Measurements from ENCODE around the gene CD74. TPM values are rescaled to one million over a fixed set of nuclear protein-coding genes. Genes with fewer than 3 reads are reported as not detected.

CD74 gene
- total RNA-seq, 1 donor from 2014 or later = 16.1 TPM

DNA sequence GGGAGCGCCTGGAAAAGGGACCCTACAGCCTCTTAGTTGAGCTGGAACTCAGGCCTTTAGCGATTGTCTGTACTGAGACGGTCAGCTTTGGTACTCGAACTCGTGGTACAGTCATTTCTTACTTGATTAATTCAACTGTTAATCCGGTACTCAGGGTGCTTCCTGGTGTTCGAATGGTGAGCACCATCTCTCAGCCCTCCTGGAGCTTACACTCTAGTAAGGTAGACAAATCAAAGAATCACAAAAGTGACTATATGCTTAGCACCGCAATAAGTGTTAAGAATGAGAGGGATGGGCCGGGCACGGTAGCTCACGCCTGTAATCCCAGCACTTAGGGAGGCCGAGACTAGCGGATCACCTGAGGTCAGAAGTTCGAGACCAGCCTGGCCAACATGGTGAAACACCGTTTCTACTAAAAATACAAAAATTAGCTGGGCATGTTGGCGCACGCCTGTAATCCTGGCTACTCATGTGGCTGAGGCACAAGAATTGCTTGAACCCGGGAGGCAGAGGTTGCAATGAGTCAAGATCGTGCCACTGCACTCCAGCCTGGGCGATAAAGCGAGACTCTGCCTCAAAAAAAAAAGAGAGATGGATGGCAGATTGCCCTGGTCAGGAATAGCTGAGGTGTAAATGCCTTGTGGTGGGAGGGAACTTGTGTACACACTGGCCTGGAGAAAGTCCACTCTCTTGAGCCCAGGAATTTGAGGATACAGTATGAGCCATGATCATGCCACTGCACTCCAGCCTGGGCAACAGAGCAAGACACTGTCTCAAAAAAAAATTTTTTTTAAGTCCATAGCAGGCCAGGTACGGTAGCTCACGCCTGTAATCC lies 54.2 kb downstream of the CD74 start:
- Mint-ChIP-seq H3K27me3 (ENCODE audit: low read depth) (no peaks in the 10 kb centered on the region), H3K36me3 (peaks cover 10% of the 10 kb centered on the region), H3K9me3 (no peaks in the 10 kb centered on the region), H3K4me1 (peaks cover 11% of the 10 kb centered on the region), H3K27ac (peak overlapping the region; percentile 55), H3K4me3 (peak overlapping the region; percentile 81)
- TF ChIP-seq, protein P1, sequence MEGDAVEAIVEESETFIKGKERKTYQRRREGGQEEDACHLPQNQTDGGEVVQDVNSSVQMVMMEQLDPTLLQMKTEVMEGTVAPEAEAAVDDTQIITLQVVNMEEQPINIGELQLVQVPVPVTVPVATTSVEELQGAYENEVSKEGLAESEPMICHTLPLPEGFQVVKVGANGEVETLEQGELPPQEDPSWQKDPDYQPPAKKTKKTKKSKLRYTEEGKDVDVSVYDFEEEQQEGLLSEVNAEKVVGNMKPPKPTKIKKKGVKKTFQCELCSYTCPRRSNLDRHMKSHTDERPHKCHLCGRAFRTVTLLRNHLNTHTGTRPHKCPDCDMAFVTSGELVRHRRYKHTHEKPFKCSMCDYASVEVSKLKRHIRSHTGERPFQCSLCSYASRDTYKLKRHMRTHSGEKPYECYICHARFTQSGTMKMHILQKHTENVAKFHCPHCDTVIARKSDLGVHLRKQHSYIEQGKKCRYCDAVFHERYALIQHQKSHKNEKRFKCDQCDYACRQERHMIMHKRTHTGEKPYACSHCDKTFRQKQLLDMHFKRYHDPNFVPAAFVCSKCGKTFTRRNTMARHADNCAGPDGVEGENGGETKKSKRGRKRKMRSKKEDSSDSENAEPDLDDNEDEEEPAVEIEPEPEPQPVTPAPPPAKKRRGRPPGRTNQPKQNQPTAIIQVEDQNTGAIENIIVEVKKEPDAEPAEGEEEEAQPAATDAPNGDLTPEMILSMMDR (IDR thresholded peaks at IDR 0.05; ENCODE audit: unreplicated experiment) = no peak
- DNase-seq (ENCODE audit: low spot score in 2 of 2, unreplicated experiment in 2 of 2) = no peak

DNA sequence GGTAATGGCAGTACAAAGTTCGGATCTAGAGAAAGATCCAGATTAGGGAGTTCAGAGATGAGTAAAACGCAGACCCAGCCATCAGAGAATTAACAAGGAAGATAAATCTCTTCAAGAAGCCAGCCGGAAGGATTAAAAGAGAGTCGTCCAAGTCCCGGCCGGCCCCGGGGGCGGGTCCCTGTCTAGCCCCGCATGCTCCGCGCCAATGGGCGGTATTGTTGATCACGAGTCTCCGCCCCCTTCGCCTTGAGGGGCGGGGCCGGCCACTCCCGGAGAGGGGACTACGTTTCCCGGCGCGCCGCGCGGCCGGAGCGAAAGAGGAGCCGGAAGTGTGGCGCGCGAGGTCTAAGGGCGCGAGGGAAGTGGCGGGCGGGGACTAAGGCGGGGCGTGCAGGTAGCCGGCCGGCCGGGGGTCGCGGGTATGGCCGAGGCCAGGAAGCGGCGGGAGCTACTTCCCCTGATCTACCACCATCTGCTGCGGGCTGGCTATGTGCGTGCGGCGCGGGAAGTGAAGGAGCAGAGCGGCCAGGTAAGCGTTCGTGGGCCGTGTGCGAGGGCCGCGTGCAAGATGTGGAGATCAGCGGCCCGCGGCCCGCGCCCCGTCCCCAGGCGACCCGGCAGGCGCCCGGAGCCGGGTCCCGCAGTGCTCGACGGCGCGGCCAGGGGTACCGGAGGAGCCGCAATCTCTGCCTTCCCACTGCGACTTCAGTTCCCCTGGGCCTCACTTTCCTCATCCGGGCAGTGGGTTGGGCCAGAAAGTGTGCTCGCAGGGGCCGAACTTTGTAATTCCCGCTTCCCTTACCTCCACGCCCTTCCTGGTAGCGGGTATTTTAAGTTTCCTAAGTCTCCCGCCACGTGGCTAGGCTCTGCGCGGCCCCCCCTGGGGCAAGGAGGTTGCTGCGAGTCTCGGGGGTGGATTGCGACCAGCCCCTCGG lies 55.1 kb downstream of the CD74 start, which contains the start of gene TCOF1:
TSS of gene TCOF1 (plus strand) at position 372 of the 935 bp plus-strand sequence. CDS start at position 422, 50 bp downstream.
- peak; percentile 97 to 99 for DNase-seq (ENCODE audit: low spot score in 2 of 2, unreplicated experiment in 2 of 2)
- H3K4me1 Mint-ChIP-seq = peaks cover 15% of the 10 kb centered on the region
- peak within 1 kb of the TSS; percentile 95 for H3K27ac Mint-ChIP-seq
- H3K4me3 Mint-ChIP-seq = peak within 1 kb of the TSS; percentile 81
- H3K9me3 Mint-ChIP-seq = no peaks in the 10 kb centered on the region
- TF ChIP-seq, protein P1 (IDR thresholded peaks at IDR 0.05; ENCODE audit: unreplicated experiment) = no peak
- H3K27me3 Mint-ChIP-seq (ENCODE audit: low read depth) = no peaks in the 10 kb centered on the region
- H3K36me3 Mint-ChIP-seq = peaks cover 9% of the 10 kb centered on the region

DNA sequence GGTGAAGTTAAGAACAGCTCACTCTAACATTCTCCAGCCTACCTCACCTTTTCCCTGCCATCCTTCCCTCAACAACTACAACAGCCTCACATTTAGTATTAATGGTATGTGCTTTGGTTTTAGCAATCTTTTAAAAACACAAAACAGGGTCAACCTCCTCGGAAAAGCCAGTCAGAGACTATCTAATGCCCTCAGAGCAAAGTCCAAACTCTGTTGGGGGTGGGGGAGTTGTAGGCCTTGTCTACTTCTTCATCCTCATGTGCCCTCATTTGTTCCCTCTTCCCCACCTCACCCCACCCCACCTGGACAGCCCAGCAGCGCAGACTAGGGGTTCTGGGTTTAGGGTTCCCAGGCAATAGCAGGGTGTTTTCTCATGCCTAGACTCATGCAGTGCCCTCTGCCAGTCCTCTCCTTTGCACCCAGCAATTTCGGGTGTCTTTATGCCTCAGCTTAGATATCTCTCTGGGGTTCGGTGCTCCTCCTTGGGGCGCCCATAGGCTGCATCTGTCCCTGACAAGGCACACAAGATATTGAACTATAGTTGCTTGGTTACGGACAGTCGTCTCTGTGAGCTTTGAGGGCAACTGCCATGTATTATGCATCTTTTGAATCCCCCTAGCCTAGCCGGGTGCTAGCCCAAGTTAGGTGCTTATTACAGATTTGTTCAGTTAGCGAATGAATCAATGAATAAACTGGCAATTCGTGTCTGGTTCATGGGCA lies 56.0 kb downstream of the CD74 start:
- Mint-ChIP-seq H3K4me1 (peaks cover 17% of the 10 kb centered on the region), H3K4me3 (peak overlapping the region; percentile 81), H3K9me3 (no peaks in the 10 kb centered on the region), H3K36me3 (peaks cover 5% of the 10 kb centered on the region), H3K27ac (peak overlapping the region; percentile 95), H3K27me3 (ENCODE audit: low read depth) (no peaks in the 10 kb centered on the region)
- no peak for DNase-seq (ENCODE audit: low spot score in 2 of 2, unreplicated experiment in 2 of 2)
- TF ChIP-seq, protein P1 (IDR thresholded peaks at IDR 0.05; ENCODE audit: unreplicated experiment) = no peak

DNA sequence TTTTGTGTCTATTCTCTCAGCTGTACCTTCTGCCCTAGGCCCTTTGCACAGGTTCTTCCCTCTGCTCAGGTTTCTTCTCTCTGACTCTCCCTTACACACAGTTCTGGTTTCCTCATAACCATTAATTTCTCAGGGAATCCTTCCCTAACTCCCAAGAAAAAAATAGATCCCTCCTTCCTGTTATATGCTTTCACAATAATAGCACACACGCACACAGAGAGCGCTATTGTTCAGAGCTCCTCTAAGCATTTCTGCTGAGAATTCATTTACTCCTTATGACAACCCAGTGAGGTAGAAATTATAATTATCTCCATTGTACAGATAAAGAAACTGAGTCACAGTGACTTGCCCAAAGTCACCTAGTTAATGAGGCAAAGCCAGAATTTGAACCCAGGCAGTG lies 56.9 kb downstream of the CD74 start:
- H3K27me3 Mint-ChIP-seq (ENCODE audit: low read depth) = no peaks in the 10 kb centered on the region
- no peaks in the 10 kb centered on the region for H3K36me3 Mint-ChIP-seq
- DNase-seq (ENCODE audit: low spot score in 2 of 2, unreplicated experiment in 2 of 2) = no peak
- H3K4me1 Mint-ChIP-seq = peaks cover 20% of the 10 kb centered on the region
- H3K4me3 Mint-ChIP-seq = no peak overlapping the region
- H3K9me3 Mint-ChIP-seq = no peaks in the 10 kb centered on the region
- TF ChIP-seq, protein P1 (IDR thresholded peaks at IDR 0.05; ENCODE audit: unreplicated experiment) = no peak
- H3K27ac Mint-ChIP-seq = no peak overlapping the region

DNA sequence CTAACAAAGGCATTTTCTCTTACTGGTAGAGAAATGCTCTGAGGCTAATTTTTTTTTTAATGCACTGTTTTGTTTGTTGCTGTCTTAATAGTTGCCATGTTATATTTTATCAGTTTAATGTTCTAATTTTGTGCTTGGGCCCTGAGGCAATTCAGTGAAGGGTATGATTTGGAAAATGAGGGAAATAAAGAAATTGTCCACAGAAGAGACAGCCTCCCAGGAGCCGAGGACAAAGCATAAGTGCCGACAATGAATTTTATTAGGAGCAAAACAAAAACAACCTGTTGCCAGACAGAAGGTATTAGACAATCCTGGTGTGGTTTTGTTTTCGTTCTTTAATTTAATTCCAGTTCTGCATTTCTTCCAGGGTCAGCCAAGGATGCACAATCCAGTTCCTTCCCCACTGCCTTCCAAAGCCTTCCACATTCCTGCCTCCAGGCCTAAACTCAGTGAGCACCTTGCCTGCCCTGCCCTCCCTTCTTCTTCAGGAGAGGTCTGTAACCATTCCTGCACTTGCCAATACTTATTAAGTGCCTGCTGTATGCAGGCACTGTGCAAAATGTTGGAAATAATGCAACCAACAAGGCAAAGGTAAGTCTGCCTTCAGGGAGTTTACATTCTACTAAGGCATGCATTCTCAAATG lies 59.6 kb downstream of the CD74 start:
- H3K27ac Mint-ChIP-seq = no peak overlapping the region
- H3K4me1 Mint-ChIP-seq = peaks cover 14% of the 10 kb centered on the region
- H3K4me3 Mint-ChIP-seq = no peak overlapping the region
- no peak for DNase-seq (ENCODE audit: low spot score in 2 of 2, unreplicated experiment in 2 of 2)
- no peaks in the 10 kb centered on the region for H3K9me3 Mint-ChIP-seq
- no peaks in the 10 kb centered on the region for H3K27me3 Mint-ChIP-seq (ENCODE audit: low read depth)
- no peaks in the 10 kb centered on the region for H3K36me3 Mint-ChIP-seq
- TF ChIP-seq, protein P1 (IDR thresholded peaks at IDR 0.05; ENCODE audit: unreplicated experiment) = no peak
